SK-N-SH (cell line): ENCODE data around the gene C12orf75.

Source experiments
- EP300 ChIP-seq, 2 experiments: IDR thresholded peaks; 2 replicates each; pipeline versions ENCODE4 v1.4.0 to v1.6.1; 2012; ENCODE audit warnings: borderline replicate concordance in 1 of 2, low read depth in 1 of 2, low read length in 1 of 2
- TF ChIP-seq, protein P1 (sequence below): fragments of 200-600 bp; sonication (generic); IDR thresholded peaks from 2 replicates; pipeline ENCODE4 v1.6.1; 2017; ENCODE audit warnings: antibody characterized with exemption, mild to moderate bottlenecking, moderate library complexity

DNA sequence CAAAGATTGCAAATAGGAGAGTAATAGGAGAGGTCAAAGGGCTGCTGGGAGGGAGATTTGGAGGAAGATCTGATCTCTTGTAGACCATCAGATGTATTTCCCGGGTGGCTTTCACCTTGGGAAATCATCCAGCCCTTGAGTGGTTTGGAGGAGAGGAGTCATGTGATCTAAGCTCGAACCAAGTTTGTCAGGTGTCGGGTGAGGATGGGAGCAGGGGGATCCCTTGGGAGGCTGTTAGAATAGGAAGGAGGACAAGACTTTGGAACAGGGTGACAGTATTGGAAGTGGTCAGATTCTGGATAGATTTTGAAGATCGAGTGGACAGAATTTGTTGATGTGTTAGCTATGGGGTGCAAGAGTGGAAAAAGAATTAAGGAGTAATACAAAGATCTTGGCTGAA is 46.6 kb downstream of the C12orf75 start:
- TF ChIP-seq EP300 (IDR thresholded peaks at IDR 0.05; ENCODE audit: borderline replicate concordance in 1 of 2, low read depth in 1 of 2, low read length in 1 of 2) = no peak
- TF ChIP-seq, protein P1, sequence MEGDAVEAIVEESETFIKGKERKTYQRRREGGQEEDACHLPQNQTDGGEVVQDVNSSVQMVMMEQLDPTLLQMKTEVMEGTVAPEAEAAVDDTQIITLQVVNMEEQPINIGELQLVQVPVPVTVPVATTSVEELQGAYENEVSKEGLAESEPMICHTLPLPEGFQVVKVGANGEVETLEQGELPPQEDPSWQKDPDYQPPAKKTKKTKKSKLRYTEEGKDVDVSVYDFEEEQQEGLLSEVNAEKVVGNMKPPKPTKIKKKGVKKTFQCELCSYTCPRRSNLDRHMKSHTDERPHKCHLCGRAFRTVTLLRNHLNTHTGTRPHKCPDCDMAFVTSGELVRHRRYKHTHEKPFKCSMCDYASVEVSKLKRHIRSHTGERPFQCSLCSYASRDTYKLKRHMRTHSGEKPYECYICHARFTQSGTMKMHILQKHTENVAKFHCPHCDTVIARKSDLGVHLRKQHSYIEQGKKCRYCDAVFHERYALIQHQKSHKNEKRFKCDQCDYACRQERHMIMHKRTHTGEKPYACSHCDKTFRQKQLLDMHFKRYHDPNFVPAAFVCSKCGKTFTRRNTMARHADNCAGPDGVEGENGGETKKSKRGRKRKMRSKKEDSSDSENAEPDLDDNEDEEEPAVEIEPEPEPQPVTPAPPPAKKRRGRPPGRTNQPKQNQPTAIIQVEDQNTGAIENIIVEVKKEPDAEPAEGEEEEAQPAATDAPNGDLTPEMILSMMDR = no peak
